Measurements from ENCODE around the gene LYZL2. TPM values are rescaled to one million over a fixed set of nuclear protein-coding genes. Genes with fewer than 3 reads are reported as not detected.
"Not testable (repeated sequence)": the region's sequence is repeated elsewhere in the genome, so short reads cannot be mapped to it uniquely, and the experiment has no call there.

Gene LYZL2
- total RNA-seq, 1 donor from 2014 or later: not detected

GRCh38 chr10:30637881-30638467 lies 8.4 kb upstream of the LYZL2 start:
- Mint-ChIP-seq H3K27me3 (ENCODE audit: low read depth) (peaks cover 2% of the 10 kb centered on the region), H3K9me3 (no peaks in the 10 kb centered on the region), H3K4me1 (peaks cover 8% of the 10 kb centered on the region), H3K4me3 (no peak overlapping the region), H3K36me3 (ENCODE audit: low read depth) (no peaks in the 10 kb centered on the region), H3K27ac (ENCODE audit: unreplicated experiment) (no peak overlapping the region)
- no peak for TF ChIP-seq CTCF (conservative IDR thresholded peaks at IDR 0.05)
- no peak for DNase-seq (ENCODE audit: low read depth, low spot score)

GRCh38 chr10:30631188-30631587 lies 1.6 kb upstream of the LYZL2 start:
- no peak overlapping the region for H3K4me3 Mint-ChIP-seq
- H3K27ac Mint-ChIP-seq (ENCODE audit: unreplicated experiment): no peak overlapping the region
- no peaks in the 10 kb centered on the region for H3K27me3 Mint-ChIP-seq (ENCODE audit: low read depth)
- DNase-seq (ENCODE audit: low read depth, low spot score): no peak
- no peaks in the 10 kb centered on the region for H3K36me3 Mint-ChIP-seq (ENCODE audit: low read depth)
- no peaks in the 10 kb centered on the region for H3K4me1 Mint-ChIP-seq
- TF ChIP-seq CTCF (conservative IDR thresholded peaks at IDR 0.05): no peak
- no peaks in the 10 kb centered on the region for H3K9me3 Mint-ChIP-seq

- Mint-ChIP-seq H3K27me3 (ENCODE audit: low read depth) (no peaks in the 10 kb centered on the region), H3K4me3 (no peak overlapping the region), H3K36me3 (ENCODE audit: low read depth) (no peaks in the 10 kb centered on the region), H3K4me1 (no peaks in the 10 kb centered on the region), H3K27ac (ENCODE audit: unreplicated experiment) (no peak overlapping the region), H3K9me3 (no peaks in the 10 kb centered on the region)
- TF ChIP-seq CTCF (conservative IDR thresholded peaks at IDR 0.05): no peak
- DNase-seq (ENCODE audit: low read depth, low spot score): no peak
These were observed 1.0 kb upstream of the LYZL2 start for GRCh38 chr10:30630571-30630970.

- H3K27ac Mint-ChIP-seq (ENCODE audit: unreplicated experiment); H3K4me1 Mint-ChIP-seq; H3K4me3 Mint-ChIP-seq; H3K36me3 Mint-ChIP-seq (ENCODE audit: low read depth); H3K9me3 Mint-ChIP-seq; DNase-seq (ENCODE audit: low read depth, low spot score); H3K27me3 Mint-ChIP-seq (ENCODE audit: low read depth): not testable (repeated sequence)
These were observed 977 bp downstream of the LYZL2 start for GRCh38 chr10:30628576-30628975.

- not testable (repeated sequence) for H3K36me3 Mint-ChIP-seq (ENCODE audit: low read depth); H3K4me1 Mint-ChIP-seq; DNase-seq (ENCODE audit: low read depth, low spot score); H3K4me3 Mint-ChIP-seq; H3K9me3 Mint-ChIP-seq; H3K27me3 Mint-ChIP-seq (ENCODE audit: low read depth); H3K27ac Mint-ChIP-seq (ENCODE audit: unreplicated experiment)
These were observed 2.7 kb downstream of the LYZL2 start for GRCh38 chr10:30626837-30627236.

- not testable (repeated sequence) for DNase-seq (ENCODE audit: low read depth, low spot score); H3K9me3 Mint-ChIP-seq; H3K27ac Mint-ChIP-seq (ENCODE audit: unreplicated experiment); H3K4me1 Mint-ChIP-seq; H3K4me3 Mint-ChIP-seq; H3K36me3 Mint-ChIP-seq (ENCODE audit: low read depth); H3K27me3 Mint-ChIP-seq (ENCODE audit: low read depth)
These were observed 3.4 kb downstream of the LYZL2 start for GRCh38 chr10:30626196-30626595.

GRCh38 chr10:30625080-30625479 lies 4.5 kb downstream of the LYZL2 start:
- no peak for DNase-seq (ENCODE audit: low read depth, low spot score)
- Mint-ChIP-seq H3K4me3 (no peak overlapping the region), H3K27me3 (ENCODE audit: low read depth) (no peaks in the 10 kb centered on the region), H3K27ac (ENCODE audit: unreplicated experiment) (no peak overlapping the region), H3K4me1 (no peaks in the 10 kb centered on the region), H3K9me3 (no peaks in the 10 kb centered on the region), H3K36me3 (ENCODE audit: low read depth) (no peaks in the 10 kb centered on the region)
- TF ChIP-seq CTCF (conservative IDR thresholded peaks at IDR 0.05): no peak

All from neural crest cell (in vitro differentiated cells).